NT2/D1 (cell line): ENCODE measurements around the gene CABLES1.

ENCODE experiments used
- DNase-seq: peaks from one replicate; pipeline ENCODE4 v3.0.0-alpha.2; 2011; ENCODE audit warnings: low read depth, low spot score
- H3K27me3 ChIP-seq: 2 replicates; pipeline ENCODE4 v1.6.0; 2011; ENCODE audit warnings: mild to moderate bottlenecking; ENCODE audit not compliant: insufficient read length, insufficient read depth
- H3K36me3 ChIP-seq: 2 replicates; pipeline ENCODE4 v1.6.1; 2011; ENCODE audit warnings: mild to moderate bottlenecking, low read length, mixed read lengths; ENCODE audit not compliant: insufficient read depth, insufficient read length
- H3K4me1 ChIP-seq: 2 replicates; pipeline ENCODE4 v1.5.1; 2011; ENCODE audit not compliant: insufficient read depth, insufficient read length
- H3K4me3 ChIP-seq: 2 replicates; pipeline ENCODE4 v1.5.1; 2011; ENCODE audit warnings: low read depth; ENCODE audit not compliant: insufficient read length
- H3K9ac ChIP-seq: 2 replicates; pipeline ENCODE4 v1.6.0; 2011; ENCODE audit warnings: low read depth; ENCODE audit not compliant: insufficient read length
- H3K9me3 ChIP-seq: 2 replicates; pipeline ENCODE4 v1.5.1; 2011; ENCODE audit warnings: mild to moderate bottlenecking, low read length; ENCODE audit not compliant: insufficient read depth
- SUZ12 ChIP-seq: IDR thresholded peaks from 2 replicates; pipeline ENCODE4 v1.6.1; 2011; ENCODE audit not compliant: insufficient read length, insufficient read depth; ENCODE audit errors: extremely low read depth
- YY1 ChIP-seq: IDR thresholded peaks from 2 replicates; pipeline ENCODE4 v1.6.1; 2011; ENCODE audit not compliant: insufficient read length, insufficient read depth
- ZNF274 ChIP-seq: IDR thresholded peaks from 2 replicates; pipeline ENCODE4 v1.6.1; 2011; ENCODE audit warnings: mild to moderate bottlenecking, low read depth, low read length

Gene CABLES1

GRCh38 chr18:23220355-23220754 lies 85.1 kb downstream of the CABLES1 start:
- TF ChIP-seq SUZ12 = no peak
- no peak for TF ChIP-seq YY1
- TF ChIP-seq ZNF274 = no peak
- Histone ChIP-seq H3K4me1 (no peaks in the 10 kb centered on the region), H3K36me3 (peaks cover 13% of the 10 kb centered on the region), H3K4me3 (no peak overlapping the region), H3K9me3 (no peaks in the 10 kb centered on the region), H3K27me3 (no peaks in the 10 kb centered on the region), H3K9ac (no peak overlapping the region)
- no peak for DNase-seq

GRCh38 chr18:23223641-23224040 lies 88.4 kb downstream of the CABLES1 start:
- TF ChIP-seq SUZ12 = no peak
- no peak for TF ChIP-seq ZNF274
- TF ChIP-seq YY1 = no peak
- H3K4me3 ChIP-seq = no peak overlapping the region

GRCh38 chr18:23225503-23225902 lies 90.2 kb downstream of the CABLES1 start:
- H3K4me3 ChIP-seq = no peak overlapping the region
- TF ChIP-seq YY1 (no peak), ZNF274 (no peak), SUZ12 (no peak)
- no peaks in the 10 kb centered on the region for H3K9me3 ChIP-seq
- DNase-seq = no peak
- no peaks in the 10 kb centered on the region for H3K4me1 ChIP-seq
- H3K9ac ChIP-seq = no peak overlapping the region
- H3K27me3 ChIP-seq = no peaks in the 10 kb centered on the region
- H3K36me3 ChIP-seq = peaks cover 4% of the 10 kb centered on the region

More at GRCh38 chr18:23223641-23224040, 88.4 kb downstream of the CABLES1 start:
- H3K9me3 ChIP-seq = no peaks in the 10 kb centered on the region
- H3K27me3 ChIP-seq = no peaks in the 10 kb centered on the region
- DNase-seq = no peak
- H3K9ac ChIP-seq = no peak overlapping the region
- no peaks in the 10 kb centered on the region for H3K4me1 ChIP-seq
- H3K36me3 ChIP-seq = peaks cover 4% of the 10 kb centered on the region

GRCh38 chr18:23226391-23226790 lies 91.1 kb downstream of the CABLES1 start:
- H3K27me3 ChIP-seq = no peaks in the 10 kb centered on the region
- no peak for TF ChIP-seq YY1
- no peak for TF ChIP-seq SUZ12
- no peak for TF ChIP-seq ZNF274
- H3K9ac ChIP-seq = no peak overlapping the region
- H3K9me3 ChIP-seq = no peaks in the 10 kb centered on the region
- no peak overlapping the region for H3K4me3 ChIP-seq
- H3K4me1 ChIP-seq = no peaks in the 10 kb centered on the region
- peaks cover 2% of the 10 kb centered on the region for H3K36me3 ChIP-seq
- DNase-seq = no peak

GRCh38 chr18:23226930-23227725 lies 91.8 kb downstream of the CABLES1 start:
- no peak for DNase-seq
- Histone ChIP-seq H3K27me3 (no peaks in the 10 kb centered on the region), H3K9ac (no peak overlapping the region), H3K9me3 (no peaks in the 10 kb centered on the region), H3K4me1 (no peaks in the 10 kb centered on the region), H3K4me3 (no peak overlapping the region), H3K36me3 (no peaks in the 10 kb centered on the region)
- TF ChIP-seq SUZ12 (no peak), YY1 (no peak), ZNF274 (no peak)

- Histone ChIP-seq H3K27me3 (no peaks in the 10 kb centered on the region), H3K36me3 (peaks cover 5% of the 10 kb centered on the region), H3K9me3 (no peaks in the 10 kb centered on the region), H3K4me3 (no peak overlapping the region), H3K4me1 (peaks cover 4% of the 10 kb centered on the region), H3K9ac (no peak overlapping the region)
- TF ChIP-seq YY1 (no peak), SUZ12 (no peak), ZNF274 (no peak)
- no peak for DNase-seq
Observed at GRCh38 chr18:23227726-23228070, 92.4 kb downstream of the CABLES1 start.

GRCh38 chr18:23228102-23229061 lies 93.1 kb downstream of the CABLES1 start:
- peaks cover 4% of the 10 kb centered on the region for H3K4me1 ChIP-seq
- no peak for DNase-seq
- no peaks in the 10 kb centered on the region for H3K27me3 ChIP-seq
- H3K36me3 ChIP-seq = peaks cover 11% of the 10 kb centered on the region
- H3K4me3 ChIP-seq = no peak overlapping the region
- no peak overlapping the region for H3K9ac ChIP-seq
- no peaks in the 10 kb centered on the region for H3K9me3 ChIP-seq
- TF ChIP-seq SUZ12 (no peak), ZNF274 (no peak), YY1 (no peak)
